GM12801 (cell line): ENCODE data around the gene CUX1.

Experiments used
- TF ChIP-seq, protein P1 (sequence below): IDR thresholded peaks from one replicate; pipeline ENCODE4 v1.5.1; 2011; ENCODE audit warnings: control low read depth; ENCODE audit not compliant: insufficient read length; ENCODE audit errors: extremely low read depth

Gene CUX1

DNA sequence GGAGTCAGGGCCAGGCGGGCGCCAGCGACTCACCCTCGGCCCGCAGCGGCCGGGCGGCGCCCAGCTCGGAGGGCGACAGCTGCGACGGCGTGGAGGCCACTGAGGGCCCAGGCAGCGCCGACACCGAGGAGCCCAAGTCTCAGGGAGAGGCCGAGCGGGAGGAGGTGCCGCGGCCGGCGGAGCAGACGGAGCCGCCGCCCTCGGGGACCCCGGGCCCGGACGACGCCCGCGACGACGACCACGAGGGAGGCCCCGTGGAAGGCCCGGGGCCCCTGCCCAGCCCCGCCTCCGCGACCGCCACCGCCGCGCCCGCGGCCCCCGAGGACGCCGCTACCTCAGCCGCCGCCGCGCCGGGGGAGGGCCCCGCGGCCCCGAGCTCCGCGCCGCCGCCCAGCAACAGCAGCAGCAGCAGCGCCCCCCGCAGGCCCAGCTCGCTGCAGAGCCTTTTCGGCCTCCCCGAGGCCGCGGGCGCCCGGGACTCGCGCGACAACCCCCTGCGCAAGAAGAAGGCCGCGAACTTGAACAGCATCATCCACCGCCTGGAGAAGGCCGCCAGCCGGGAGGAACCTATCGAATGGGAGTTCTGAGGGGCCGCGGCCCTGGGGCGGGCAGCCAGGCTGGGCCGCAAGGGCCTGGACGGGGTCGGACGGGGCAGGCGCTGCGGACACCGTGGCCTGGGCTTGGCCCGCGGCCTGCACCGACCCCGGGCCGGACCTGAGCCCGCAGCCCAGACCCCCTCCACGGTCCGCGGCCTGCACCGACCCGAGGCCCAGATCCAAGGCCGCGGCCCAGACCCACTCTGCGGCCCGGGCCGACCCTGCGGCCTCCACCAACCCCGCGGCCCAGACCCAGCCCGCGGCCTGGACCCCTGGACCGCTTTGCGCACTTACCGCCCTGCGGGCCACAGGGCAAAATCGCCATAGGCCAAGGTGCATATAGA lies 431.3 kb downstream of the CUX1 start:
- TF ChIP-seq, protein P1, sequence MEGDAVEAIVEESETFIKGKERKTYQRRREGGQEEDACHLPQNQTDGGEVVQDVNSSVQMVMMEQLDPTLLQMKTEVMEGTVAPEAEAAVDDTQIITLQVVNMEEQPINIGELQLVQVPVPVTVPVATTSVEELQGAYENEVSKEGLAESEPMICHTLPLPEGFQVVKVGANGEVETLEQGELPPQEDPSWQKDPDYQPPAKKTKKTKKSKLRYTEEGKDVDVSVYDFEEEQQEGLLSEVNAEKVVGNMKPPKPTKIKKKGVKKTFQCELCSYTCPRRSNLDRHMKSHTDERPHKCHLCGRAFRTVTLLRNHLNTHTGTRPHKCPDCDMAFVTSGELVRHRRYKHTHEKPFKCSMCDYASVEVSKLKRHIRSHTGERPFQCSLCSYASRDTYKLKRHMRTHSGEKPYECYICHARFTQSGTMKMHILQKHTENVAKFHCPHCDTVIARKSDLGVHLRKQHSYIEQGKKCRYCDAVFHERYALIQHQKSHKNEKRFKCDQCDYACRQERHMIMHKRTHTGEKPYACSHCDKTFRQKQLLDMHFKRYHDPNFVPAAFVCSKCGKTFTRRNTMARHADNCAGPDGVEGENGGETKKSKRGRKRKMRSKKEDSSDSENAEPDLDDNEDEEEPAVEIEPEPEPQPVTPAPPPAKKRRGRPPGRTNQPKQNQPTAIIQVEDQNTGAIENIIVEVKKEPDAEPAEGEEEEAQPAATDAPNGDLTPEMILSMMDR: no peak

DNA sequence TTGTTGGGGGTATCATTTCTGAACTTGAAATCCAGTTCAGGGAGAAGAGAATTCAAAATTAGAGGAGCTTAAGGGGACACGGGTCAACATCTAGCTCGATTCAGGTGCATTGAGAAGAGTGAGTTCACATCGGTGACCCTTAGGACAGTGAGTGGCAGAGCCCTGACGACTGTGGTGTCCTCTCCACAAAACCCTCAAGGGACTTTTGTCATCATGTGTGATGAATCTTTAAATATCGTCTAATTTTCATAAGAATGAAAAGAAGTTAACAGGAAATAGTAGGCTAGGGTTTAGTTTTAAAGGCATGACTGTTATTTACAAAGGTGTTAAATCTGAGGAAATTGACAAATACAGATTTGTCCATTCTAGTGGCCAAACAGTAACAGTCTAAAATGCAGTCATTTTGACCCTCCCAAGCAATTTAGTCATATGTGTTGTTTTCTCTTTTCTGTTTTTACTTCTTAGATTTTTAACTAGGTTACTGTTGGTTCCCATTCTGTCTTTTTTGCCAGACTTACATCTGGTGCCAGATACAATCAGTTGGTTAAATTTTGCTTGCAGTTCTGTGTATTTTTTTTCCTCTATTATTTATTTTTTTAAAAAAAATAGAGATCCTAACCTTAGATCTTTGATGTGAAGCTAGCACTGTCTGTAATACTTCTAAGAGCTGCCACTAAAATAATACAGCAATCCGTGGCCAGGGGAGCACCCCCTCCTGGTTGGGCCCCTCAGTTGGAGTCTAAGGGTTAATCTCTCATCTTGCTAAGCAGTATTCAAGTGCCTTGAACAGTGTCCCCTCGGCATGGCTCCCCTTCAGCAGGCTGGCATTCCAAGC lies 434.3 kb downstream of the CUX1 start:
- TF ChIP-seq, protein P1: no peak

DNA sequence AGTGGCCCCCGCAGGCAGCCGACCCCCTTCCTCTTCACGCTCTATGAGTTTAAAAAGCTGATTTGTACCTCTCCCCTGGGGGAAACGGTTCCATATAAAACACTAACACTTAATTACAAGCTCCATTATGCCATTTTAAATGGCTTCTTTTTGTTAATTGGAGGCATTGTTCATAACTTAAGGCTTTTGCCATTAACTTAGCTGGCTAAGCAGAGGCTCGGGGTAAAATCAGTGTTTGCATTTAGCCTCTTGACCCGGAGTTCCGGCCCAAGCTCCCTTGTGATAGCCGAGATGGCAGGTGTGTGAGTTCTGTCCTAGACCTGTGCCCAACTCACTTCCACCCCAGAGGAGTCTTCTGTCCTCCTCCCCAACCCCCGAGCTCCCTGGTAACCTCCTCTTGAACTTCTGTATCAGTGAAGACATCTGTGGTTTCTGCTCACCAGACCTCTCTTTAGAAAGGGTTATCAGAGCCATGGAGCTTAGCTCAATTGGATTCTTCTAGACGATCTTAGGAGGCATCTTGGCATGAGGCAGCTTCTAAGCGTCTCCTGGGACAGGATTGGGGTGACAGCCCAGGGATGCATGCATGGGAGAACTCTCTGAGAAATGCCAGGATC lies 435.0 kb downstream of the CUX1 start:
- TF ChIP-seq, protein P1: no peak

GRCh38 chr7:102253066-102253972 lies 435.9 kb downstream of the CUX1 start:
- TF ChIP-seq, protein P1: no peak

- TF ChIP-seq, protein P1: no peak
These were observed 436.5 kb downstream of the CUX1 start for GRCh38 chr7:102253973-102254370.

DNA sequence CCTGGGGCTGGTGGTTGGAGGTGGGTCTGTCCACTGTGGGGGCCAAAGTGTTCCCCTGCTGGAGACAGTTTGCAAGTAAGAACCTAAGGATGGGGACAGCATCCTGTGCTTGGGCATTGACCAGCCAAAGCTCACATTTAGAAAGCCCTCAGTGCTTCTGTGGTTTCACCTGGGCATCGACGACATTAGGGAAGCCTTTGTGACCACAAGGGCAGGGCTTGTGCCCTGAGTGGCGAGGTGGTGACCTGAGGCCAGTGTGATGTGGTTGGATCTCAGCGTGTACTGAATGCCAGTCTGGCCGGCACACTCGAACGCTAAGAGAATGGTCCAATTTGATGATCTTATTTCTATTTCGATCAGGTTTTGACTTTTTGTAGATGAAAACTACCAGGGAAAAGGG lies 437.1 kb downstream of the CUX1 start:
- TF ChIP-seq, protein P1: no peak
